GM12873 (cell line): ENCODE results near the gene APIP.

Source experiments
- CTCF ChIP-seq: IDR thresholded peaks from 2 replicates; pipeline ENCODE4 v1.5.1; 2012; ENCODE audit warnings: low read depth, mild to moderate bottlenecking, moderate library complexity, low read length, control low read depth; ENCODE audit not compliant: insufficient read depth; ENCODE audit errors: missing control alignments

APIP gene

GRCh38 chr11:34860518-34860917 is 55.7 kb downstream of the APIP start:
- TF ChIP-seq CTCF: no peak

- no peak for TF ChIP-seq CTCF
These were observed 56.1 kb downstream of the APIP start for GRCh38 chr11:34860034-34860433.

- no peak for TF ChIP-seq CTCF
These were observed 56.7 kb downstream of the APIP start for GRCh38 chr11:34859496-34859895.

- no peak for TF ChIP-seq CTCF
These were observed 58.7 kb downstream of the APIP start for GRCh38 chr11:34857463-34857862.

- no peak for TF ChIP-seq CTCF
These were observed 59.9 kb downstream of the APIP start for GRCh38 chr11:34856251-34856650.

GRCh38 chr11:34855754-34856095 is 60.5 kb downstream of the APIP start:
- no peak for TF ChIP-seq CTCF

GRCh38 chr11:34855021-34855753 is 61.0 kb downstream of the APIP start:
- TF ChIP-seq CTCF: no peak
